H1 (cell line): Measurements from ENCODE around the gene TNRC6B. TPM values are rescaled to one million over a fixed set of nuclear protein-coding genes. Genes with fewer than 3 reads are reported as not detected.

Source experiments
- CTCF ChIA-PET: fragments of 300-600 bp; sonication (Branson Sonifier 250); formaldehyde crosslinking; loops from one replicate; lab custom pipeline; 2021; ENCODE audit not compliant: partially characterized antibody; lab: Charles Lee
- POLR2A ChIA-PET: fragments of 300-600 bp; sonication (Branson Sonifier 250); formaldehyde crosslinking; loops from one replicate; lab custom pipeline; 2021; ENCODE audit warnings: inconsistent platforms; ENCODE audit not compliant: partially characterized antibody; lab: Charles Lee
- DNase-seq, 2 experiments: peaks; one replicate each; pipeline versions ENCODE4 v3.0.0 to v3.0.0-alpha.2; 2010 to 2022; ENCODE audit warnings: low spot score in 2 of 2, low read depth in 1 of 2, mixed read lengths in 1 of 2
- FAIRE-seq: peaks from 2 replicates; lab custom pipeline; 2011; peaks lifted over from hg19 to GRCh38; lab: Jason Lieb, UNC
- H2AFZ ChIP-seq: 2 replicates; pipeline ENCODE4 v1.8.1; 2012; ENCODE audit warnings: low read length, inconsistent platforms
- H2AK5ac ChIP-seq: 2 replicates; pipeline ENCODE4 v1.6.1; 2013; ENCODE audit warnings: low read depth, low read length
- H2BK120ac ChIP-seq: replicated peaks from 2 replicates; pipeline ENCODE3; 2013; ENCODE audit warnings: low read depth, low read length, inconsistent platforms
- H2BK12ac ChIP-seq: 2 replicates; pipeline ENCODE4 v1.6.1; 2013; ENCODE audit warnings: low read depth, low read length
- H2BK15ac ChIP-seq: 2 replicates; pipeline ENCODE4 v1.6.1; 2013; ENCODE audit warnings: low read length
- H2BK20ac ChIP-seq: 2 replicates; pipeline ENCODE4 v1.6.1; 2013; ENCODE audit warnings: low read length
- H2BK5ac ChIP-seq: 2 replicates; pipeline ENCODE4 v1.6.1; 2013; ENCODE audit warnings: low read depth, low read length
- H3K14ac ChIP-seq: 2 replicates; pipeline ENCODE4 v1.6.1; 2013; ENCODE audit warnings: inconsistent platforms; ENCODE audit not compliant: insufficient read length
- H3K18ac ChIP-seq: 2 replicates; pipeline ENCODE4 v1.6.1; 2013; ENCODE audit warnings: low read length; ENCODE audit errors: extremely low read depth
- H3K23ac ChIP-seq: 2 replicates; pipeline ENCODE4 v1.6.1; 2013; ENCODE audit warnings: inconsistent platforms; ENCODE audit not compliant: insufficient read length
- H3K23me2 ChIP-seq: 2 replicates; pipeline ENCODE4 v1.6.1; 2013; ENCODE audit warnings: low read depth, low read length
- H3K27ac ChIP-seq: 2 replicates; pipeline ENCODE4 v1.6.1; 2011; ENCODE audit warnings: low read depth, low read length, inconsistent platforms
- H3K27me3 ChIP-seq, 4 experiments: replicated peaks in 1 of 4; 1 replicate in 1 of 4; 2 replicates in 3 of 4; pipeline versions ENCODE4 v1.6.1 to v1.8.1; 2011 to 2013; ENCODE audit warnings: low read length in 3 of 4, mild to moderate bottlenecking in 3 of 4, inconsistent platforms in 2 of 4, mixed read lengths in 2 of 4, moderate library complexity in 1 of 4; ENCODE audit not compliant: control insufficient read depth in 3 of 4, insufficient read depth in 3 of 4; ENCODE audit errors: extremely low read depth in 1 of 4
- H3K36me3 ChIP-seq, 4 experiments: 2 replicates each; pipeline versions ENCODE4 v1.6.1 to v1.8.1; 2011 to 2013; ENCODE audit warnings: mild to moderate bottlenecking in 4 of 4, low read length in 3 of 4, moderate library complexity in 2 of 4, control low read depth in 1 of 4, inconsistent platforms in 1 of 4; ENCODE audit not compliant: insufficient read depth in 4 of 4, control insufficient read depth in 2 of 4
- H3K4ac ChIP-seq: replicated peaks from 2 replicates; pipeline ENCODE3; 2013; ENCODE audit warnings: low read length, low read depth, mixed read lengths, inconsistent platforms; ENCODE audit not compliant: insufficient read length
- H3K4me1 ChIP-seq, 4 experiments: replicated peaks in 1 of 4; 1 replicate in 1 of 4; 2 replicates in 3 of 4; pipeline versions ENCODE4 v1.6.1 to v1.8.1; 2011 to 2013; ENCODE audit warnings: low read length in 3 of 4, inconsistent platforms in 2 of 4, mixed read lengths in 1 of 4; ENCODE audit not compliant: insufficient read depth in 4 of 4, control insufficient read depth in 3 of 4
- H3K4me2 ChIP-seq, 2 experiments: 2 replicates each; pipeline versions ENCODE4 v1.6.1 to v1.8.1; 2011 to 2013; ENCODE audit warnings: low read depth in 2 of 2, low read length in 2 of 2, control low read depth in 1 of 2, inconsistent platforms in 1 of 2, mild to moderate bottlenecking in 1 of 2; ENCODE audit not compliant: insufficient read depth in 1 of 2
- H3K4me3 ChIP-seq, 4 experiments: fragments of 200-600, 300-600 bp in 1 of 4; sonication (generic), shearing (Covaris generic), sonication (Bioruptor Twin) in 1 of 4; 2 replicates each; pipeline versions ENCODE4 v1.5.1 to v1.8.1; 2011 to 2016; ENCODE audit warnings: low read length in 4 of 4, low read depth in 3 of 4, control low read depth in 2 of 4, inconsistent platforms in 2 of 4, mild to moderate bottlenecking in 2 of 4, mixed read lengths in 1 of 4, moderate library complexity in 1 of 4; ENCODE audit not compliant: insufficient read depth in 2 of 4; ENCODE audit errors: extremely low read depth in 1 of 4
- H3K56ac ChIP-seq: replicated peaks from 2 replicates; pipeline ENCODE3; 2013; ENCODE audit warnings: low read depth, mild to moderate bottlenecking, mixed read lengths, low read length, inconsistent platforms; ENCODE audit not compliant: insufficient read length
- H3K79me1 ChIP-seq: 2 replicates; pipeline ENCODE4 v1.6.1; 2013; ENCODE audit warnings: low read depth, low read length, control low read depth
- H3K79me2 ChIP-seq, 2 experiments: 2 replicates each; pipeline versions ENCODE4 v1.6.1 to v1.8.1; 2012 to 2013; ENCODE audit warnings: low read length in 2 of 2, mild to moderate bottlenecking in 2 of 2, inconsistent platforms in 1 of 2; ENCODE audit not compliant: insufficient read depth in 2 of 2, control insufficient read depth in 1 of 2
- H3K9ac ChIP-seq, 4 experiments: replicated peaks in 1 of 4; 1 replicate in 1 of 4; 2 replicates in 3 of 4; pipeline versions ENCODE4 v1.6.1 to v1.8.1; 2011 to 2013; ENCODE audit warnings: low read depth in 3 of 4, low read length in 3 of 4, control low read depth in 2 of 4, mild to moderate bottlenecking in 2 of 4, moderate library complexity in 2 of 4, inconsistent platforms in 1 of 4; ENCODE audit errors: extremely low read depth in 1 of 4
- H3K9me3 ChIP-seq, 2 experiments: 2 replicates each; pipeline versions ENCODE4 v1.6.1 to v1.8.1; 2012 to 2013; ENCODE audit warnings: mild to moderate bottlenecking in 2 of 2, moderate library complexity in 2 of 2, control low read depth in 1 of 2, inconsistent platforms in 1 of 2, low read depth in 1 of 2, low read length in 1 of 2, mixed read lengths in 1 of 2; ENCODE audit not compliant: insufficient read depth in 2 of 2
- H4K20me1 ChIP-seq, 2 experiments: replicated peaks in 1 of 2; 2 replicates each; pipeline versions ENCODE3 to v1.8.1; 2011 to 2013; ENCODE audit warnings: inconsistent platforms in 2 of 2, low read length in 2 of 2, mild to moderate bottlenecking in 1 of 2; ENCODE audit not compliant: insufficient read depth in 2 of 2, control insufficient read depth in 1 of 2
- H4K5ac ChIP-seq: 2 replicates; pipeline ENCODE4 v1.6.1; 2013; ENCODE audit warnings: low read length, low read depth, mixed read lengths, inconsistent platforms; ENCODE audit not compliant: insufficient read length
- H4K8ac ChIP-seq: 2 replicates; pipeline ENCODE4 v1.8.0; 2013; ENCODE audit warnings: mild to moderate bottlenecking, moderate library complexity, low read length, inconsistent platforms; ENCODE audit not compliant: insufficient read depth; ENCODE audit errors: extremely low read depth
- H4K91ac ChIP-seq: replicated peaks from 2 replicates; pipeline ENCODE3; 2013; ENCODE audit warnings: low read length, mixed read lengths, inconsistent platforms; ENCODE audit not compliant: insufficient read length
- BCL11A ChIP-seq, 2 experiments: IDR thresholded peaks; one replicate each; pipeline ENCODE4 v1.6.1; 2011; ENCODE audit warnings: low read depth in 2 of 2, low read length in 2 of 2, mild to moderate bottlenecking in 2 of 2
- GABPA ChIP-seq: IDR thresholded peaks from 2 replicates; pipeline ENCODE4 v1.6.1; 2011; ENCODE audit warnings: mild to moderate bottlenecking, low read length, moderate library complexity, borderline replicate concordance; ENCODE audit not compliant: insufficient read depth
- RAD21 ChIP-seq, 2 experiments: IDR thresholded peaks in 1 of 2; conservative IDR thresholded peaks in 1 of 2; 2 replicates each; pipeline ENCODE4 v1.6.1; 2011; ENCODE audit warnings: low read depth in 2 of 2, low read length in 2 of 2, improper control_type of control experiment in 1 of 2, inconsistent platforms in 1 of 2, mild to moderate bottlenecking in 1 of 2, moderate library complexity in 1 of 2
- SAP30 ChIP-seq: fragments of 300-600 bp; sonication (generic); IDR thresholded peaks from 2 replicates; pipeline ENCODE4 v1.7.1; 2012; ENCODE audit warnings: low read length, moderate library complexity, mild to moderate bottlenecking, inconsistent platforms; ENCODE audit not compliant: insufficient read depth, insufficient replicate concordance
- SP1 ChIP-seq: IDR thresholded peaks from 2 replicates; pipeline ENCODE4 v1.6.1; 2011; ENCODE audit warnings: low read depth, low read length
- SP4 ChIP-seq: IDR thresholded peaks from 2 replicates; pipeline ENCODE4 v1.6.1; 2012; ENCODE audit warnings: low read length, inconsistent platforms
- SRF ChIP-seq: IDR thresholded peaks from 2 replicates; pipeline ENCODE4 v1.6.1; 2011; ENCODE audit warnings: mild to moderate bottlenecking, low read depth, low read length, moderate library complexity
- TBP ChIP-seq: IDR thresholded peaks from 2 replicates; pipeline ENCODE4 v1.6.1; 2011; ENCODE audit warnings: low read depth, low read length, improper control_type of control experiment
- TCF12 ChIP-seq: IDR thresholded peaks from 2 replicates; pipeline ENCODE4 v1.6.1; 2011; ENCODE audit warnings: low read depth, mild to moderate bottlenecking, low read length
- polyA plus RNA-seq, 7 experiments: library from polyadenylated mRNA; depleted of rRNA in 3 of 7; stranded (reverse) in 5 of 7; unstranded in 2 of 7; fragments of >200 nt in 5 of 7; fragments of 200-250 nt in 2 of 7; gene quantifications; 1 replicate in 5 of 7; 2 replicates in 1 of 7; 4 replicates in 1 of 7; pipeline versions ENCODE4 v1.2.1 to v1.2.3, GENCODE V29; 2011 to 2013; ENCODE audit warnings: missing spikeins in 2 of 7, mixed read lengths in 2 of 7
- total RNA-seq: library from RNA; stranded (reverse); fragmentation: NEBNext Ultra II Directional; extraction: Animal tissue kit (Norgen Biotek cat#: 25700); gene quantifications from 2 replicates; pipeline ENCODE4 v1.2.1, GENCODE V29; 2021

TNRC6B gene
- total and polyA plus RNA-seq, 2 of the 8 experiments (the other 6 are each of a cell fraction or from before 2014, with no cell fraction given): 12.5 to 48.9 TPM

DNA sequence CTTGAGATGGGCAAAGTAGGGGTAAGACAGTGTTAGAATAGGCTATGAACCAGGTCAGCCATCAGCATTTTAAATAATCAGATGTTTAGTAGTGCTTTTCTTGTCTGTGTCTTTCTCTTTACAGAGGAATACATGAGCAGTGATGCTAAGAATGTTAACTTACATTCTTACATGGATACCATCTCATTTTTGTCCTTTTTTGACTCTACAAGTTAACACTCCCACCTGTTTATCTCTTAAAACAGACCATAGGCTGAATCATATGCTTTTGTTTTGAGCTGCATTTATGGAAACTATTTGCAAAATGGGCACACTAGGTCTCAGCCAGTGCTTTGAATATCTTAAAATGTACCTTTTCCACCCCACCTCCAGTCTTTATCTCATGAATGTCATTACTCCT lies 143.0 kb downstream of the TNRC6B start:
- no peak for FAIRE-seq
- Histone ChIP-seq H3K14ac (no peak overlapping the region), H3K4me2 (no peak overlapping the region), H3K18ac (no peak overlapping the region), H2BK12ac (no peak overlapping the region), H2BK15ac (no peak overlapping the region), H2BK5ac (no peak overlapping the region), H3K4me3 (no peak overlapping the region), H2BK20ac (no peak overlapping the region), H3K9me3 (no peaks in the 10 kb centered on the region), H2BK120ac (no peak overlapping the region), H3K36me3 (peaks cover 16 to 56% (median 44%) of the 10 kb centered on the region in 4 experiments), H3K79me1 (no peaks in the 10 kb centered on the region), H2AK5ac (no peak overlapping the region), H3K56ac (no peak overlapping the region), H3K79me2 (no peaks in the 10 kb centered on the region), H3K23ac (no peak overlapping the region), H3K4me1 (peaks cover 0 to 6% (median 4%) of the 10 kb centered on the region in 4 experiments; a peak in 6 of 7 replicates), H4K20me1 (peaks cover 0 to 5% of the 10 kb centered on the region in 2 experiments), H4K5ac (no peak overlapping the region), H3K27ac (no peak overlapping the region), H4K8ac (no peak overlapping the region; the same call in 1 of the 2 replicates), H3K23me2 (no peaks in the 10 kb centered on the region), H2AFZ (no peak overlapping the region), H3K27me3 (no peaks in the 10 kb centered on the region), H4K91ac (no peak overlapping the region), H3K9ac (no peak overlapping the region), H3K4ac (no peak overlapping the region)
- DNase-seq: no peak
- POLR2A ChIA-PET: interaction anchor here (1.2 kb wide), 1 partner anchor 13 kb away, joined by 3 read pairs; no protein-coding TSS in a partner anchor
- CTCF ChIA-PET: interaction anchor here (0.6 kb wide), 1 partner anchor 560 kb away, joined by 3 read pairs; no protein-coding TSS in a partner anchor
- TF ChIP-seq BCL11A (IDR thresholded peaks at IDR 0.05; ENCODE audit: low read depth in 2 of 2, low read length in 2 of 2): no peak
- TF ChIP-seq TBP: no peak
- TF ChIP-seq SAP30: no peak
- no peak for TF ChIP-seq SP1
- TF ChIP-seq TCF12: no peak
- TF ChIP-seq GABPA: no peak
- no peak for TF ChIP-seq SRF
- no peak for TF ChIP-seq SP4
- TF ChIP-seq RAD21 (IDR thresholded peaks at IDR 0.05 in 1 of 2, conservative IDR thresholded peaks at IDR 0.05 in 1 of 2; ENCODE audit: low read depth in 2 of 2, low read length in 2 of 2): no peak
